ENCODE results near the gene CSRNP3.

DNA sequence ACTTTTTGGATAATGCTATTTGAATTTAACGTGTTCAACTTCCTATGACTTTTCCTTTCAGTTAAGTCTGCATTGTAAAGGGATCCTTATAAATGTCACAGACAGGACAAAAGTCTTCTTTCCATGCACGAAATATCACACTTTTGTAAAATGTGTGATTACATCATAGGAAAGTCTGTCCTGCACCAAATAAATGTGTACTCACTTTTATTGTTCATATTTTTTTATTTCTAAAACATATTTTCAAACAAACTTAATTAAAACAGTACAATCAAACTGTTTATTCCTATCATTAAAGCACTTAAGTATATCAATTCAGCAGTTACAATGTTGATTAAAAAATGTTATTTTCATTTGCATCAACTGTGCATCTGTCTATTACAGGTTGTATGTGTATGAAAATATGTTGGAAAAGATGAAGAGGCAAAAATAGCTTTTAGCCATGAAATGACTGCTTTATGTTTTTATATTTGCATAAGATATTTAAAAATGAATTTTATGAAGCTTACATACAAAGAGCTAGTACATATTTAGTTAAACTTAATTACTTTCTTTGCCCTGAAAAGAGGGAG, 105.6 kb downstream of the CSRNP3 start:
- TF ChIP-seq, protein P1, sequence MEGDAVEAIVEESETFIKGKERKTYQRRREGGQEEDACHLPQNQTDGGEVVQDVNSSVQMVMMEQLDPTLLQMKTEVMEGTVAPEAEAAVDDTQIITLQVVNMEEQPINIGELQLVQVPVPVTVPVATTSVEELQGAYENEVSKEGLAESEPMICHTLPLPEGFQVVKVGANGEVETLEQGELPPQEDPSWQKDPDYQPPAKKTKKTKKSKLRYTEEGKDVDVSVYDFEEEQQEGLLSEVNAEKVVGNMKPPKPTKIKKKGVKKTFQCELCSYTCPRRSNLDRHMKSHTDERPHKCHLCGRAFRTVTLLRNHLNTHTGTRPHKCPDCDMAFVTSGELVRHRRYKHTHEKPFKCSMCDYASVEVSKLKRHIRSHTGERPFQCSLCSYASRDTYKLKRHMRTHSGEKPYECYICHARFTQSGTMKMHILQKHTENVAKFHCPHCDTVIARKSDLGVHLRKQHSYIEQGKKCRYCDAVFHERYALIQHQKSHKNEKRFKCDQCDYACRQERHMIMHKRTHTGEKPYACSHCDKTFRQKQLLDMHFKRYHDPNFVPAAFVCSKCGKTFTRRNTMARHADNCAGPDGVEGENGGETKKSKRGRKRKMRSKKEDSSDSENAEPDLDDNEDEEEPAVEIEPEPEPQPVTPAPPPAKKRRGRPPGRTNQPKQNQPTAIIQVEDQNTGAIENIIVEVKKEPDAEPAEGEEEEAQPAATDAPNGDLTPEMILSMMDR (conservative IDR thresholded peaks at IDR 0.05; ENCODE audit: low read length) = no peak
- TF ChIP-seq EZH2phosphoT487 (IDR thresholded peaks at IDR 0.05; ENCODE audit: borderline replicate concordance) = no peak

Measured in Loucy (cell line).